ENCODE measurements around the gene NCR2. TPM values are rescaled to one million over a fixed set of nuclear protein-coding genes. Genes with fewer than 3 reads are reported as not detected.

NCR2 gene
- total RNA-seq, 1 donor from 2014 or later = not detected

DNA sequence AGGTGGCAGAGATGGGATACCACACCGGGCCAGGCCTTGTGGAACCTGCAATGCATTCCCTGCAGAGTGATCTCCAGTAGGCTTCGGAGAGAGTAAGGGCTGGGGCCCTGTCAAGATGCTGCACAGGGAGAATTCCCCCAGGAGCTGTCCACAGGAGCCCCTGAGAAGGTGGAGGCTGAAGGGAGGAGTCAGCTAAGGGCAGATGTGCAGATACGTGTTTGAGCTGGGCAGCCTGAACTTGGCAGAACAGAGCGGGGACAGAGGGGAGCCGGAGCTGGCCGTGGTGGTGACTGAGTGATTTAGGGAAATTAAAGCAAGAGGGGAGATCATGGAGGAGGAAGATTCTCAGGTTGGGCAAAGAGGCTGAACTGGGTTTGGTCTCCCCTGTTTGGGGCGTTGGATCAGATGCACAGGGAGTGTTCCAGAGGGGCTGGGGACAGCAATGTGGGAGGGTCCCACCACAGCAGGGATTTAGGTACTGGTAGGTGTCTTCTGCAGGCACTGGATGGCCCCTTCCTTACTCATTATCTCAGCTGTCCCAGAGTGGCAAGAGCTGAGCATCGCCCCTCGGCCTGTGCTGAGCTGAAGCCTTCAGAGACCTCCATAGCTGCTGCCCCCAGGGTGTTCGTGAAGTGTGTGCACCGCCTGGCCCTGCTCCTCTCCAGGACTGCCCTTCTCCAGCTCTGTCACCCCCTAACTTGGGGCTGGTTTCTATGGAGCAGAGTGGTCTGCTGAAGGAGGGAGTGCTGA, 3.8 kb upstream of the NCR2 start:
- DNase-seq = no peak

DNA sequence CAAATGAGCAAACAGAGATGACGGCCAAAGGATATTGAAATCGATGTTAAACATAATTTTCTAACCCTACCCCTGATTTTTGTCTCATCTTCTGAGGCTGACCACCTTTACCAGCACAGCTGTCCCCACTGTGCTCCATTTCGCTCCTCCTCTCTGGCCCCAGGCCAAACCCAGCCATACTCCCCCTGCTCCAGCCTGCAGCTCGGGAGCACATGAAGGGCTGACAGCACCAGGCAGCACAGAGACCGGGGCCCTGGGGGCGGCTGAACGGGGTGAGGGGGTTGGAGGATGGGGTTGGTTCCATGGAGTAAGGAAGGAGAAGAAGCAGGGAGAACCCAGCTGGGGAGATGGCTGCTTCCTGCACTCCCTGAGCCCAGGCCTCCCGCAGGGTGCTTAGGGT, 3.2 kb upstream of the NCR2 start:
- no peak for DNase-seq

DNA sequence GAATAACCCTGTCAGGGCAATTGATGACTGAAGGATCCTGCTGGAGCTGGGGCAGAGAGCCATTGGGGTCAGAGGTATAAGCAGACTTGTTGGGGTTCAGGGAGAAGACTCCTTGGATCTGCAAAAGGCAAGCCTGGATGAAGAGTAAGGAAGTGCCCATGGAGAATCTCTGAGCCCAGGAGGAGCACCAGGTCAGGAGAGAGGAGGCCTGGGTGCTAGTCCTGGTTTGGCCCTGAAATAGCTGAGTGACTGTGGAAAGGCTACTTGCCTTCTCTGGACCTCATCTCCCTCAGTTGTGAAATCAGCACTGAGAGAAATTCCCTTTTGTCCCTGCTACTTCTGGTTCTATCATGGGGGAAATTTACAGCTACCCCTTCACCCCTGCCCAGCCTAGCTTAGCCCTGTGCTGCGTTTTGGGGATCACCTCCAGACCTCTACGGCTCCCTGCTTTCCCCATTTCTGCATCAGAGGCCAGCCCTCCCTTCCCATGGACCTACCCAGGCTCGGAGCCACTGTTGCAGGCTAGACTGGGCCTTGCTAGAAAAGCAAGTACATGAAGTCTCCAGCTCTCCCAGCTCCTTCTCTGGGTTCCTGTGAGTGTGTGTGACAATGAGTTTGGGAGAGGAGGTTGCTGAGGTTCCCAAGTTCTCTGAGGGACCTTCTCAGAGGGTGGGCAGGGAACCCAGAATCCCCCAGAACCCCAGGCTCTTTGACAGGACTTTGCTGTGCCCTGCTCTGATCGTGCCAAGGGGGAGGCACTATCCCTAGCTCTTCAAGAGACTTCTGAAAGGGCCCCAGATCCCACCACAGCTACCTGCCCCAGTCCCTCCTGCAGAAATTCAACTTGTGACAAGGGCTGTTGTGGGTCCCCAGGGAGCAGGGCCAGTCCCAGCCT, 2.3 kb upstream of the NCR2 start:
- DNase-seq = no peak

DNA sequence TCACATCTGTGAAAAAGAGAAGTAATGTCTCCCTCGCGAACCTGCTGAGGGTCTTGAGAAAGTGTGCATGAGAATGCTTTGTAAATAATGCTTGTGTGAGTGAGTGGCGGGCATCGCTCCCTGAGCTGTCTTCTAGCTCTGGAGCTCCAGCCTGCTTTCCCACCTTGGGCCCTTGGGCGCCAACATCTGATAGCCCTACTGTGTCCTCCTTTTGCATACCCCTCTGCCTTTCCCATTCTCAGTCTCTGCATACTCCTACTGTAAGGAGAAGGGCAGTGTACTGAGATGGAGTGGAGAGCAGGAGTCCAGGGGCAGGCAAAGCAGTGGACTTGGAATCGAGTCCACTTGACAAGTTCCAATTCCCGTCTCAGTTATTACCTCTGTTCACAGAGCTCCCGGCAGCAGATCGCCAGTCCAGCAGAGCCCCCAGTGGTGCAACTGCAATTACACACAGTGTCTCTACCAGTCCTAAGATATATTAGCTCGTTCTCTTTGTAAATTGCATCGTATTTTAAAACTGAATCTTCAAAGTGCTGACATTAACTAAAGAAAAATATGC, 847 bp upstream of the NCR2 start:
- no peak for DNase-seq

DNA sequence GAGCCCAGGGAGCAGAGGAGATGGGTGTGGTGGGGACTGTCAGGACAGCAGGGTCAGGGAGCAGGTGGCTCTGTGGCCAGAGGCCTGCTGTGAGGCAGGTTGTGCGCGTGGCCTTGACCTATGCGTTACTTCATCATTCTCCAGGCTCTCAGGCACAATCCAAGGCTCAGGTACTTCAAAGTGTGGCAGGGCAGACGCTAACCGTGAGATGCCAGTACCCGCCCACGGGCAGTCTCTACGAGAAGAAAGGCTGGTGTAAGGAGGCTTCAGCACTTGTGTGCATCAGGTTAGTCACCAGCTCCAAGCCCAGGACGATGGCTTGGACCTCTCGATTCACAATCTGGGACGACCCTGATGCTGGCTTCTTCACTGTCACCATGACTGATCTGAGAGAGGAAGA, 535 bp downstream of the NCR2 start:
- no peak for DNase-seq

DNA sequence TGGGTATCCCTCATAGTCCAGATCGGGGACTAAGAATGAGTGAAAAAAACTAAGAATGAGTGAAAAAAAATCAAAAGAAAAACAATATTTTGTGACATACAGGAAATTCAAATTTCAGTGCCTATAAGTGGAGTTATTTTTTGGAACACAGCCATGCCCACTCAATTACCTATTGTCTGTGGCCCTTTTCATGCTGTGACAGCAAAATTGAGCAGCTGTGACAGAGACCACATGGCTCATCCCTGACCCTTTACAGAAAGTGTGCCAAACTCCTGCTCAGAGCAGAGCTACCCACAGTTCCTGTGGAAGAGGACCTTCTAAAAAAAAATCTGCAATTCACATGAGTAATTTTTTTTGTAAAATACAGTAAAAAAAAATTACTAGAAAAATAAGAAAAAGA, 1.4 kb downstream of the NCR2 start:
- no peak for DNase-seq

DNA sequence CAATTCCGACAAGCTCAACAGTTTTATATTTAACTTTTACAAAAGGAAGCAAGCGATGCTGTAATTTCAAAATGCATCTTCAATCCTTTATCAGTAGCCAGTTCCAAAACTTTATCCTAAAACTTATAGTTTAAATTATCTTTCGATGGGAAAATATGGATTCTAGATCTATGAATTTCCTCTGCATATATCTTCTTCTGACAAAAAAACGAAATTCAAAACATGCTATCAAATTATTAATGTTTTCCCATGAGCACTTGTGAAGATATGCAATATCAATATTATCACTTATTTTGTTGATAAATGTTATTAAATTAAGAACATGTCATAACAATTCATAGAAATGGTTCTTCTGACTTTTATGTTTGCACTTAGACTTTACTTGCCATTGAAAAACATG, 2.3 kb downstream of the NCR2 start:
- no peak for DNase-seq

DNA sequence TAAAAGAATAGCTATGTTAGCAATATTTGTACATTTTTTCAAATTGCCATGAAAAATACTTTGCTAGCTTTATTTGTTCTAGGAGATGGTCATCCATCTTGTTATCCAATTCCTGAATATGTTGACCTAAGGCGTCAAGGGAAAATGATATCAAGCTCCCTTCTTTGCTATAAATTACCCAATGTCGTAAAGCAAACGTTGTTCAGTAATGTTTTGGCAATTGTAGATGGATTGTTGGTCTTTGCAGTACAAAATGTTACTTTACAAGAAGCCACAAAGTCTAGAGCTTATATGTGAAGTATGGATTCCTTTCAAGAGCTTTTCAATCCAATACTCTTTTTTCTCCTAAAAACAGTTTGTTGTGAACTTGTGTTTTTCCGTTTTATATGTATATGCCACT, 3.3 kb downstream of the NCR2 start:
- no peak for DNase-seq

DNA sequence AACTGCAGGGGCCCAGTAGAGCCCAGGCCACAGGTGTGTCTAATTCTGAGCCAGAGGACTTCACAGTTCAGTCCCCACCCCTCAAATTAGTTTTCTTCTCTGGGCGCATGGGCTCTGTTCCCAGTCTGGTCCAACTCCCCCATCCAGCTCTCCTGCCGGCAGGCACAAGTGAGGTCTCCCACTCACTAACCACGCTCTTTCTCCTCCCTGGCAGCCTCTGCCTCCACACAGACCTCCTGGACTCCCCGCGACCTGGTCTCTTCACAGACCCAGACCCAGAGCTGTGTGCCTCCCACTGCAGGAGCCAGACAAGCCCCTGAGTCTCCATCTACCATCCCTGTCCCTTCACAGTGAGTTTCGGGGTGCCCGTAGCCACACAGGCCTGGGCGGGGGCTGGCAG, 6.2 kb downstream of the NCR2 start:
- no peak for DNase-seq

DNA sequence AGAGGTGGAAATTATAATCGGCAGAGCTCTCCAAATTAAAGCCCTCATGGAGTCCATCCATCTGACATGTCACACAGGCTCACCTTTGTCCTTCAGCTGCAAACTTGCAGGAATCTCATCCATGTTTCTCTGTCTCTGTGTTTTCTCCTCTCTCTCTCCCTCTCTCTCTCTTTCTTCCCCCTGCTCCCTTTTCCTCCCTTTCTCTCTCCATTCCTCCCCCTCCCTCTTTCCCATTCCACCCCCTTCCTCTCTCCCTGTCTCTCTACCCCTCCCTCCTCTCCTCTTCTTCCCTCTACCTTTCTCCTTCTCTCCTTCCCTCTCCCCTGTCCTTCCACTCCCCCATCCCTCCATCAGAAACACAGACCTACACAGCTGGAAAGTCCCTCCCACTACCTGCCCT, 6.8 kb downstream of the NCR2 start:
- no peak for DNase-seq

DNA sequence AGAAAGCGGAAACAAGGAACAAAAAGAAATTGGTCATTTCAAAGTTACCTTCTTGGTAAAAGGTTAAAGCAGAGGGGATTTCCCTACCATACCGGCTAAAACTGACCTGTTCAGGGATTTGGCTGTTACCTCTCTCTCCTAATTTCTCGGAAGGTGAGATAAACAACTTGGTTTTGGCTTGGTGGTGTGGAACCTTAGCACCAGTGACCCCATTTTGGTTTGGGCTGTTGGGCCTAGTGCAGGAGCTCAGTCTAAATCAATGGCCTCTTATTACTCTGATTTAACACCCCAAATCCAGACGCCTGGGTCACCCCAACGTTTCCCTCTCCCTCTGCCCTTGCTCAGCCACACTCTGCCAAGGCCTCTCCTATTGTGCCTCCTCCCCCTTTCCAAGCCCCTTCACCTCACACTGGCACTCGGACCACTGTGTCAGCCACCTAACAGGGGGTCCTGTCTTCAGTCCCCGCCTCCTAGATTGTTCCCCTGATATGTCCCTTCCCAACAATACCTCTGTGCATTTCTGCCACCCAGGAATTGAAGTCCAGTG, 8.3 kb downstream of the NCR2 start:
- no peak for DNase-seq

DNA sequence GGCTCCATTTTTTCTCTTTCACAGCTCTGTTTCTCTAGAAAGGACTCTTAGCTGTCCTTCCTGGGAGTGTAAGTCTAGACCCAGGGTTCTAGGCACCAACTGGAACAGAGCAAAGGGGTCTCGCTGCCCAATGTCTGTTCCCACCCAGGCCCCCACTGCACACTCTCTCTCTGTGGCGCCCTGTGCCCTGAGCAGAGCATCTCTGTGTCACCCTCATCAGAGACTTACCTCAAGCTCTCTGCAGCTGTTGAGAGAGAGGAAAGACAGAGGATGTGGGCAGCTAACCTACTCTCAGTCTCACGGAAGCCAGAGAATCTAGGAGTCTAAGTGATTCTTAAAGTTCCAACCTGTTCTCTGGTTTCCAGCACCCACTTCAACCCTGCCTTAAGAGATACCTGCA, 9.5 kb downstream of the NCR2 start:
- DNase-seq = no peak

DNA sequence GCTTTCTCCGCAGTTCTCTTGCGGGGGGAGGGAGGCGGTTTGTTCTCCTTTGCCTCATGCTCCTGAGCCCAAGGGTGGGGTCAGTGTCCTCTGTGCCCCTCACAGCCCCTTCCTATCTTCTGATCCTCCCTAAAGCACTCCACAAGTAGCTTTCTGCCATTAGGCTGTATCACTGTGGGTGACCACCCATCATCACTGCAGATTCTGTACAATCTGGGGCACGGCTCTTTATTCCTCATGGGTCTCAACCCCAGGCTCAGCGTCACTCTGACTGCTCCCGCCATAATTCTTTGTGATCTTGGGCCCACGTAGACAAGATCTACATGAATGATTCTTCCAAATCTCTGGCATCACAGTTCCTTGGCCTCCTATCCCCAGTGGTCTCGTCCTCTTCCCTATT, 10.5 kb downstream of the NCR2 start:
- no peak for DNase-seq

DNA sequence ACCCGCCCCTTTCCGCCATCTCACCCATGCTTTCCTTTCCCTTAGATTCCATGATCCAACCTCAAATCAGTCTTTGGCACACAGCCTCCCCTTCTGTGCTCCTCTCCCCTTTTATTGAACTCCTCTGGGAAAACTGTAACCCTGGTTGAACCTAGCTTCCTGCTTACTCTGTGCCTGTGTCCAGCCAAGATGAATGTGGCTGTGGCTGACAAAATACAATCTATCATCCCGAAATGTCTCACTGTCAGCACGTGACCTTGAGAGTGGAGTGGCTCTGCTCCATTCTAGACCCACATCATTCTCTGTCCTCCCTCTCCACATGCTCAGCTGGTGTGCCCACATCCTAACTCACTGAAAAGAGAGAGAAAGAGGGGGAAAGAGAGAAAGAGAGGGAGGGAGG, 11.0 kb downstream of the NCR2 start:
- no peak for DNase-seq

DNA sequence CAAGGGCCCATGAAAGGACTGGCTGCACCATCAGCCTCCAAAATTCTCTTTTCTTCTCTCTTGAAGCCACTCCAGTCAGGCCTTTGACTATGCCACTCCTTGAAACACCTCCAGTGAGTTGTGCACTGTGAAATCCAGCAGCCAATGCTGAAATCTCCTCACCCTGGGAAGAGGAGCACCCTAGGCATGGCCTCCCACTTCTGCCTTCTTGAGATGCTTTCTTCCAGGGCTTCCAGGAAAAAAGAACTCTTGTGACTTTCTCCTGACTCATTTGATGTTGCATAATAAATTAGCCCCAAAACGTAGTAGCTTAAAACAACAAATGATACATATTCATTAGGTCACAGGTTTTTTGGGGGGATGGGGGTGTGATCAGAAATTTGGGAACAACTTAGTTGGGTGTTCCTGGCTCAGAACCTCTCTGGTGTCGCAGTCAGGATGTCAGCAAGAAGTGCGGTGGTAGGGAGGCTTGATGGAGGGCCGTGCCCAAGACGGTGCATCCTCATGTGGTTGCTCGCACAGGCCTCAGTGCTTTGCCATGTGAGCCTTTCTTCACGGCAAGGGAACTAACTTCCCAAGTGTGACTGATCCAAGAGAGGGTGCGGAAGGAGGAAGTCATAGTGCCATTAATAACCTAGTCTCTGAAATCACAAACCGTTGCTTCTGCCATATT, 12.1 kb downstream of the NCR2 start:
- DNase-seq = no peak

DNA sequence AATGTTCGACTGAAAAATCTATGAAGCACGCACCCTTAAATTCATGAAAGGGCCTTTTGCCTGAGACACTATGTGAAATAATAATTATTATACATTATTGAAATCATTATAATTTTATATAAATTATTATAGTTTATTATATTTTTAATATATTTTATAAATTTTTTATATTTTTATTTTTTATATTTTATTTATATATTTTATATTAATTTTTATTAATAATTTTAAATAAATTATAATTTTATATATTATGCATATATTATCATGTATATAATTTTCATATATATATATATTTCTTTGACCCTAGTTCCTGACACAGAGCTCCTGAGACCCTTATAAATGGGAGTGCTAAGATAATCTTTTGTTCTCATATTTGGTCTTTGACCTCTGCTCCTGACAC, 13.5 kb downstream of the NCR2 start:
- DNase-seq = no peak

DNA sequence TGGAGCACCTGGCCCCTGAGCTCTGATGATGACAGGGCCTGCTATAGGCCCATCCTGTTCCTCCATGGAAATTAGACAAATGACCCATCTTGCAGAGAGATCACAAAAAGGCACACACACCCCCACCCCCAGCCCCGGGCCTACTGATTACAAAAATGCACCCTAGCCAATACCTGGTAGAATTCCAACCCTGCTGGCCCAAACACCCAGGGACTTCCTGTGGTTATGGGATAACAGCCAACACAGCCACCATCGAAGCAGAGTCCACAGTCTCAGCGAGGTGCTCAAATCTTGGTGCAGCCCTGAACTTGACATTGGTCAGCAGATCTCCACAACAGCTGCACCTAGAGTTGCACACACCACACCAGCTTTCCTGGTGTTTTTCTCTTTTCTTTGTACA, 17.0 kb downstream of the NCR2 start:
- DNase-seq = no peak

DNA sequence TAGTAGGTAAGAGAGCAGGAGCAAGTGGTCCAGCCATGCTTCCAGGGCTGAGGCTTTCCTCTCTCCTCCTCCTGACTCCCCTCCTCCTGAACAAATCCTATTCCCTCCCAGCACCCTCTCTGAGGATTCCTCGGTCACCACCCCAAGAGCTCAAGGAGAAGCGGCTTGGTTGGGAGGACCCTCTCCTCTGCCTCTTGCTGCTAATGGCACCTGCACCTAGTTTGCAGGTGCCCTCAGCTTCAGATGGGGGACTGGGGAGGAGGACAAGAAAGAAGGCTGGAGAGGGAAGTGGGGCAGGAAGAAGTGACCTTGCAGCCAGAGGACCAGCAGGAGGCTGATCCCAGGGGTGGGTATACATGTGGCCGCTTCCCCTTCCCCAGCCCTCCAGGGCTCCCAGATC, 17.5 kb downstream of the NCR2 start:
- DNase-seq = no peak

DNA sequence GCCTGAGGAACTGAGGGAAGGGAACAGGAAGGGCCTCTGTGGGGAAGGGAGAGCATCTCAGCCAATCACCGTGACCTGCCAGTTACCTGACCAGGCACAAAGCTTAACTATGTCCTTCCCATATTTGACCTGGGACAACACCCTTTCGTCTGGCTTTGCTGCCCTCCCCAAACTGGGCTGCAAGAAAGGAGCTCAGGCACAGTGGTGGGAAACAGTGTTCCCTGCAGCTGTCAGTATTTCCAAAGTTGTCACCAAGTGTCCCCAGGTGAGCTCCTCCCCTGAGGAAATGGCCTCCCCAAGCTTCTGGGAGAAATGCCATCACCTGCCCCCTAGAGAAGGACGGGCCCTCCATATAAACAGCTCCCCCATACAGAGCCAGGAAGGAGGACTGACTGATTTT, 17.9 kb downstream of the NCR2 start:
- no peak for DNase-seq

DNA sequence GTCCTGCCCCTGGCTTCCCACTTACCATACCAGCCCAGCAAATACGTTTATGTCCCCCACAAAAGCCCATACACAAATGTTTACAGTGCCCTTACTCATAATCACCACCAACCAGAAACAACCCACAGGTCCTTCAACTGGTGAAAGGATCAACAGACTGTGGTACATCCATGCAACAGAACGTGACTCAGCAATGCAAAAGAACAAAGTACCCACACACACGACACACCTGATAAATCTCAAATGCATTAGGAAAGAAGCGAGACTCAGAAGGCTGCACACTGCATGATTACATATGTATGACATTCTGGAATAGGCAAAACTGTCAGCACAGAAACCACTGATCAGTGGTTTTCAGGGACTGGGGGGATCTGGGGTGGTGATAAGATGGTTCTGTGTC, 20.5 kb downstream of the NCR2 start:
- DNase-seq = no peak

DNA sequence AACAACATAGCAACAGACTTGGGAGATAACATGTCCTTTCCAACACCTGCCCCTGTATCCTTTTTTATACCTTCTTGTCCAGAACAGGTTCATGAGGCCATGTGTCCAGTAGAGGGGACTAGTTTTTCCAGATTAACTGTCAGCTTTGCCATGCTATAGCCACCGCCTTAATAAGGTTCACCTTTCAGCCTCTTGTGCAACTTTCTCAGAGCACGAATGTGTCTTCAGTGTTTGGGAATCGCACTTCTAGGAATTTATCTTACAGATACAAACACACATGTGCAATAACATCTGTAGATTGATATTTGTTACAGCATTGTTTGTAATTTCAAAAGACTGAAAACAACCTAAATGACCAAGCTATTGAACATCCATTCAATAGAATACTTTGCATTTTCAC, 21.4 kb downstream of the NCR2 start:
- no peak for DNase-seq

DNA sequence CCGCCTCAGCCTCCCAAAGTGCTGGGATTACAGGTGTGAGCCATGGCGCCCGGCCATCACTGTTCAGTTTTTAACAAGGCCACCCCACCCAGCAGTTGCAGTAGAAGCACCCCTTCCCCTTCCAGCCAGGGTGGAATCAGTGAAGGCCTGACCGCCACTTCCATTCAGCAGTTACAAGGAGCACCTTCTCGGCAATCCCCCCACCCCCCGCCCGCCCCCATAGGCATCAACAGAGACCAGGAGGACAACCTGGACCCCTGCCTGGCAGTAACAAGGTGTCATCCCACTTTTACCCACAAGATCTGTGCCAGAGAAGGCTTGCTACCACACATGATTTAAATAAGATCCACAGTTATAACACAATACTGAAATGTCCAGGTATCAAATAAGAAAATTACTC, 23.1 kb downstream of the NCR2 start:
- no peak for DNase-seq
